Measurements from ENCODE around the gene EIF3D. TPM values are rescaled to one million over a fixed set of nuclear protein-coding genes. Genes with fewer than 3 reads are reported as not detected.
A peak's percentile ranks its signal among the peaks of the same experiment; 100 is the strongest.

Gene EIF3D
- total RNA-seq, 1 donor from 2014 or later, result 164 TPM

DNA sequence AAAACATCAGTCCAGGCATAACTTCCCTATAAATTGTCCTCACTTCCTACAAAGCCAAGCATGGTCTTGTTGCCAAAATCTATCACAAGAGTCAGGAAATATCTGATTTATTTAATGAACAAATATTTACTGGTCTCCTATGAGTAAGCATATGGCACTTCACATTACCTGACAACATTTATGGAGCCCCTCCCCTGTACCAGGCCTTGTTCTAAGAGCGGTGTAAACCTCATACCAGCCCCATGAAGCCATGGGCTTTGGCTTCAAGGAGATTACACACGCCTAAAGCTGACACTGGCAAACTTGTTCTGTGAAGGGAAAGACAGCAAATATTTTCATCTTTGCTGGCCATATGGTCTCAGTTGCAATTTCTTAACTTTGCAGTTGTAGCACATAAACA lies 43.0 kb upstream of the EIF3D start:
- no peak overlapping the region for H3K27ac Mint-ChIP-seq
- DNase-seq (ENCODE audit: low spot score, unreplicated experiment), result no peak
- no peak overlapping the region for H3K4me3 Mint-ChIP-seq (ENCODE audit: low read depth)
- H3K4me1 Mint-ChIP-seq (ENCODE audit: low read depth), result peaks cover 2% of the 10 kb centered on the region
- TF ChIP-seq, protein P1, sequence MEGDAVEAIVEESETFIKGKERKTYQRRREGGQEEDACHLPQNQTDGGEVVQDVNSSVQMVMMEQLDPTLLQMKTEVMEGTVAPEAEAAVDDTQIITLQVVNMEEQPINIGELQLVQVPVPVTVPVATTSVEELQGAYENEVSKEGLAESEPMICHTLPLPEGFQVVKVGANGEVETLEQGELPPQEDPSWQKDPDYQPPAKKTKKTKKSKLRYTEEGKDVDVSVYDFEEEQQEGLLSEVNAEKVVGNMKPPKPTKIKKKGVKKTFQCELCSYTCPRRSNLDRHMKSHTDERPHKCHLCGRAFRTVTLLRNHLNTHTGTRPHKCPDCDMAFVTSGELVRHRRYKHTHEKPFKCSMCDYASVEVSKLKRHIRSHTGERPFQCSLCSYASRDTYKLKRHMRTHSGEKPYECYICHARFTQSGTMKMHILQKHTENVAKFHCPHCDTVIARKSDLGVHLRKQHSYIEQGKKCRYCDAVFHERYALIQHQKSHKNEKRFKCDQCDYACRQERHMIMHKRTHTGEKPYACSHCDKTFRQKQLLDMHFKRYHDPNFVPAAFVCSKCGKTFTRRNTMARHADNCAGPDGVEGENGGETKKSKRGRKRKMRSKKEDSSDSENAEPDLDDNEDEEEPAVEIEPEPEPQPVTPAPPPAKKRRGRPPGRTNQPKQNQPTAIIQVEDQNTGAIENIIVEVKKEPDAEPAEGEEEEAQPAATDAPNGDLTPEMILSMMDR (IDR thresholded peaks at IDR 0.05; ENCODE audit: unreplicated experiment), result no peak
- peaks cover 2% of the 10 kb centered on the region for H3K27me3 Mint-ChIP-seq
- no peaks in the 10 kb centered on the region for H3K36me3 Mint-ChIP-seq (ENCODE audit: insufficient read depth)
- no peaks in the 10 kb centered on the region for H3K9me3 Mint-ChIP-seq (ENCODE audit: low read depth)

DNA sequence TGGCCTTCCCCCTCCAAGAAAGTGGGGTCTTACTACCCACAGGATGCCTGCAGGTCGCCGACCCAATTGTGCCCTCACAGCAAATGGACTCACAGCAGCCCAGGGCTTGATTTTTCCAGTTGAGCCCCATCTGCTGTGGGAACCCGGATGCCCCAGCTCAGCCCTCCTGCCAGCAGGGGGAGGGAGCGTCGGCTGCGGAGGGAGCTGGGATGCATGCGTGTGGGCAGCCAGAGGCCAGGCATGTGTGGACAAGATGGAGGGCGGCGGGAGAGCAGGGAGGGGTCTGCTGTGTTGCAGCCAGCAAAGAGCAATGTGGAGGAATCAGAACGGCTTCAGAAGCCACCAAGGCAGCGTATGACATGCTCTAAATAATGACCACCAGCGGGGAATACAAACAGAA lies 41.0 kb upstream of the EIF3D start:
- Mint-ChIP-seq H3K4me1 (ENCODE audit: low read depth) (peaks cover 2% of the 10 kb centered on the region), H3K9me3 (ENCODE audit: low read depth) (no peaks in the 10 kb centered on the region), H3K27me3 (peaks cover 6% of the 10 kb centered on the region), H3K36me3 (ENCODE audit: insufficient read depth) (no peaks in the 10 kb centered on the region), H3K27ac (no peak overlapping the region), H3K4me3 (ENCODE audit: low read depth) (no peak overlapping the region)
- TF ChIP-seq, protein P1 (IDR thresholded peaks at IDR 0.05; ENCODE audit: unreplicated experiment), result peak; percentile 44
- DNase-seq (ENCODE audit: low spot score, unreplicated experiment), result no peak

DNA sequence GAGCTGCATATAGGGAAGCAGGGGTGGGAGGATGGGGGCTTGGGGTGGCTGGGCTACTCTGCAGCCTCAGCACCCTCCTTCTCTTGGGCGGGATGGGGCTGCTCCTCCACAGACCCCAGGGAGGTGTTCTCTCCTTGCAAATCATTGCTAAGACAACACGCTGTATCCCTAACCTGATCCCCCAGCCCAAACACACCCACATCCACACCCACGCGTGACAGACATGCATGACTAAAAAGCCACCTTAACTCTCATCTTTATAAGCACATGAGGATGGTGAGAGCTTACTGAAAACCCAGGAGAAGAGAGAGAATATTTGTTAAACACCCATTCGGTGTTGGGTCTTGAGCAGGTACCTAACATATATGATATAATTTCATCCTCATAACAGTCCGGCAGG lies 39.9 kb upstream of the EIF3D start:
- TF ChIP-seq, protein P1 (IDR thresholded peaks at IDR 0.05; ENCODE audit: unreplicated experiment), result no peak
- peaks cover 3% of the 10 kb centered on the region for H3K27me3 Mint-ChIP-seq
- H3K36me3 Mint-ChIP-seq (ENCODE audit: insufficient read depth), result no peaks in the 10 kb centered on the region
- H3K4me1 Mint-ChIP-seq (ENCODE audit: low read depth), result peaks cover 2% of the 10 kb centered on the region
- no peak overlapping the region for H3K4me3 Mint-ChIP-seq (ENCODE audit: low read depth)
- H3K9me3 Mint-ChIP-seq (ENCODE audit: low read depth), result no peaks in the 10 kb centered on the region
- no peak for DNase-seq (ENCODE audit: low spot score, unreplicated experiment)
- no peak overlapping the region for H3K27ac Mint-ChIP-seq

- Mint-ChIP-seq H3K4me1 (ENCODE audit: low read depth) (peaks cover 2% of the 10 kb centered on the region), H3K4me3 (ENCODE audit: low read depth) (no peak overlapping the region), H3K36me3 (ENCODE audit: insufficient read depth) (no peaks in the 10 kb centered on the region), H3K27me3 (peaks cover 3% of the 10 kb centered on the region), H3K9me3 (ENCODE audit: low read depth) (no peaks in the 10 kb centered on the region), H3K27ac (no peak overlapping the region)
- DNase-seq (ENCODE audit: low spot score, unreplicated experiment), result no peak
- TF ChIP-seq, protein P1 (IDR thresholded peaks at IDR 0.05; ENCODE audit: unreplicated experiment), result no peak
Measured at GRCh38 chr22:36566720-36567119, 37.8 kb upstream of the EIF3D start.

DNA sequence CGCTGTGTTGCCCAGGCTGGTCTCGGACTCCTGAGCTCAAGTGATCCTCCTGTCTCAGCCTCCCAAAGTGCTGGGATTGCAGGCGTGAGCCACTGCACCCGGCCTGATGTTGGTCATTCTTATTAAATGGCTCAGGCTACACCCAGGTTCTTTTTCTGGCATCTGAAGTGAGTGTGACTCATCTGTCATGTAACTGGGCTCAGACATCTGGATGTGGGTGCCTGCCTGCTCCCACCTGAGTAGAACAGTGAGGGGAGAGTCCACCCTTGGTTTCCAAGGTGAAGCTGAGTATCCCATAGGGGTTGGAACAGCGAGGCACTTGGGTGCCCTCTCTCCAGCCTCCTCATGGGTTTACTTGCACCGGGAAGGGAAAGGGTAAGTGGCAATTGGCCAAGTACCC lies 36.7 kb upstream of the EIF3D start:
- Mint-ChIP-seq H3K27ac (no peak overlapping the region), H3K36me3 (ENCODE audit: insufficient read depth) (no peaks in the 10 kb centered on the region), H3K4me1 (ENCODE audit: low read depth) (peaks cover 2% of the 10 kb centered on the region), H3K9me3 (ENCODE audit: low read depth) (no peaks in the 10 kb centered on the region), H3K27me3 (peaks cover 3% of the 10 kb centered on the region), H3K4me3 (ENCODE audit: low read depth) (no peak overlapping the region)
- DNase-seq (ENCODE audit: low spot score, unreplicated experiment), result no peak
- TF ChIP-seq, protein P1 (IDR thresholded peaks at IDR 0.05; ENCODE audit: unreplicated experiment), result no peak

Data from progenitor cell of endocrine pancreas (in vitro differentiated cells).